ENCODE results near the gene AXL.

- TF ChIP-seq ZBTB7A (IDR thresholded peaks at IDR 0.05; ENCODE audit: low read depth) (no peak), USF1 (IDR thresholded peaks at IDR 0.05) (no peak), TAF1 (IDR thresholded peaks at IDR 0.05; ENCODE audit: low read depth) (no peak), RAD21 (IDR thresholded peaks at IDR 0.05; ENCODE audit: low read depth) (no peak), EP300 (IDR thresholded peaks at IDR 0.05; ENCODE audit: borderline replicate concordance) (no peak), FOXM1 (IDR thresholded peaks at IDR 0.05; ENCODE audit: borderline replicate concordance, low read depth) (no peak), YY1 (IDR thresholded peaks at IDR 0.05; ENCODE audit: low read depth) (no peak), CEBPB (IDR thresholded peaks at IDR 0.05) (no peak), MAX (IDR thresholded peaks at IDR 0.05) (no peak), TCF12 (IDR thresholded peaks at IDR 0.05; ENCODE audit: low read depth) (no peak), NFIC (IDR thresholded peaks at IDR 0.05) (no peak)
- TF ChIP-seq, protein P1, sequence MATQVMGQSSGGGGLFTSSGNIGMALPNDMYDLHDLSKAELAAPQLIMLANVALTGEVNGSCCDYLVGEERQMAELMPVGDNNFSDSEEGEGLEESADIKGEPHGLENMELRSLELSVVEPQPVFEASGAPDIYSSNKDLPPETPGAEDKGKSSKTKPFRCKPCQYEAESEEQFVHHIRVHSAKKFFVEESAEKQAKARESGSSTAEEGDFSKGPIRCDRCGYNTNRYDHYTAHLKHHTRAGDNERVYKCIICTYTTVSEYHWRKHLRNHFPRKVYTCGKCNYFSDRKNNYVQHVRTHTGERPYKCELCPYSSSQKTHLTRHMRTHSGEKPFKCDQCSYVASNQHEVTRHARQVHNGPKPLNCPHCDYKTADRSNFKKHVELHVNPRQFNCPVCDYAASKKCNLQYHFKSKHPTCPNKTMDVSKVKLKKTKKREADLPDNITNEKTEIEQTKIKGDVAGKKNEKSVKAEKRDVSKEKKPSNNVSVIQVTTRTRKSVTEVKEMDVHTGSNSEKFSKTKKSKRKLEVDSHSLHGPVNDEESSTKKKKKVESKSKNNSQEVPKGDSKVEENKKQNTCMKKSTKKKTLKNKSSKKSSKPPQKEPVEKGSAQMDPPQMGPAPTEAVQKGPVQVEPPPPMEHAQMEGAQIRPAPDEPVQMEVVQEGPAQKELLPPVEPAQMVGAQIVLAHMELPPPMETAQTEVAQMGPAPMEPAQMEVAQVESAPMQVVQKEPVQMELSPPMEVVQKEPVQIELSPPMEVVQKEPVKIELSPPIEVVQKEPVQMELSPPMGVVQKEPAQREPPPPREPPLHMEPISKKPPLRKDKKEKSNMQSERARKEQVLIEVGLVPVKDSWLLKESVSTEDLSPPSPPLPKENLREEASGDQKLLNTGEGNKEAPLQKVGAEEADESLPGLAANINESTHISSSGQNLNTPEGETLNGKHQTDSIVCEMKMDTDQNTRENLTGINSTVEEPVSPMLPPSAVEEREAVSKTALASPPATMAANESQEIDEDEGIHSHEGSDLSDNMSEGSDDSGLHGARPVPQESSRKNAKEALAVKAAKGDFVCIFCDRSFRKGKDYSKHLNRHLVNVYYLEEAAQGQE (IDR thresholded peaks at IDR 0.05; ENCODE audit: low read depth), result no peak
Observed at GRCh38 chr19:41222240-41222639, 3.2 kb downstream of the AXL start.
